ENCODE measurements around the gene CD109.
A peak's percentile ranks its signal among the peaks of the same experiment; 100 is the strongest.

DNA sequence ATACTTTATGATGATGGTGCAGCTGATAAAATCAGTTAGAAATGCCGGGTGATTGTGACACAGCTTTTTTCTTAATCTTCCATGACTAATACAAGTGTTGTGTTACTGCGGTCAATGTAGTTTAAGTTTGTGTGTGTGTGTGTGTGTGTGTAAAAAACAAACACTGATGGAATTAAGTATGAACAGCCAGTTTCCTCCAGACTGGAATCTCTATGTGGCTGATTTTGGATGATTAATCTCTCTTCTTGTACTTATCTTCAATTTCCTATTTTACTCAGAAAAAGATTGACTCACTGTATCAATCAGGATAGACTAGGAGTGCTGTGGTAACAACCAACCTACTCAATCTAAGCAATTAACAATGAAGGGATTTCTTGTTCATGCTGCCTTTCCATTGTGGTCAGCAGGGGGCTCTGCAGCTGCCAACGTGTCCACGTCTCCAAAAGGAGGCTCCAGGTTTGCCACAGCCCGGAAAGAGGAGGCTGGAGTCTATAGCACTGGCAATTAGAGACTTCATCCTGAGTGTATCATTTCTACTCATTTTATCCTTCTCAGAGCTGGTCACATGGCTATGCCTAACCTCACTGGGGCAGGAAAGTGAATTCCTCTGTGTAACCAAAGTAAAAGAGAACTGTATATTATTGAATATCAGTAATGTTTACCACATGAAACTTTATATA is 107.7 kb downstream of the CD109 start:
- TF ChIP-seq POLR2A (IDR thresholded peaks at IDR 0.05), result no peak
- TF ChIP-seq, protein P1, sequence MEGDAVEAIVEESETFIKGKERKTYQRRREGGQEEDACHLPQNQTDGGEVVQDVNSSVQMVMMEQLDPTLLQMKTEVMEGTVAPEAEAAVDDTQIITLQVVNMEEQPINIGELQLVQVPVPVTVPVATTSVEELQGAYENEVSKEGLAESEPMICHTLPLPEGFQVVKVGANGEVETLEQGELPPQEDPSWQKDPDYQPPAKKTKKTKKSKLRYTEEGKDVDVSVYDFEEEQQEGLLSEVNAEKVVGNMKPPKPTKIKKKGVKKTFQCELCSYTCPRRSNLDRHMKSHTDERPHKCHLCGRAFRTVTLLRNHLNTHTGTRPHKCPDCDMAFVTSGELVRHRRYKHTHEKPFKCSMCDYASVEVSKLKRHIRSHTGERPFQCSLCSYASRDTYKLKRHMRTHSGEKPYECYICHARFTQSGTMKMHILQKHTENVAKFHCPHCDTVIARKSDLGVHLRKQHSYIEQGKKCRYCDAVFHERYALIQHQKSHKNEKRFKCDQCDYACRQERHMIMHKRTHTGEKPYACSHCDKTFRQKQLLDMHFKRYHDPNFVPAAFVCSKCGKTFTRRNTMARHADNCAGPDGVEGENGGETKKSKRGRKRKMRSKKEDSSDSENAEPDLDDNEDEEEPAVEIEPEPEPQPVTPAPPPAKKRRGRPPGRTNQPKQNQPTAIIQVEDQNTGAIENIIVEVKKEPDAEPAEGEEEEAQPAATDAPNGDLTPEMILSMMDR (IDR thresholded peaks at IDR 0.05), result peak in 3 of 5 experiments; percentile 15 to 33 (median 33)
- TF ChIP-seq POLR2AphosphoS5 (IDR thresholded peaks at IDR 0.05), result no peak
- TF ChIP-seq EP300 (IDR thresholded peaks at IDR 0.05; ENCODE audit: low read depth), result no peak
